NCI-H524 treated with DMSO at 0.1 percent for 48 hours (cell line): Measurements from ENCODE around the gene TOR1B.
"Not testable (repeated sequence)": the region's sequence is repeated elsewhere in the genome, so short reads cannot be mapped to it uniquely, and the experiment has no call there.

Source experiments
- DNase-seq: peaks from one replicate; lab custom pipeline; 2025; lab: John Stamatoyannopoulos, UW

The TOR1B gene, protein sequence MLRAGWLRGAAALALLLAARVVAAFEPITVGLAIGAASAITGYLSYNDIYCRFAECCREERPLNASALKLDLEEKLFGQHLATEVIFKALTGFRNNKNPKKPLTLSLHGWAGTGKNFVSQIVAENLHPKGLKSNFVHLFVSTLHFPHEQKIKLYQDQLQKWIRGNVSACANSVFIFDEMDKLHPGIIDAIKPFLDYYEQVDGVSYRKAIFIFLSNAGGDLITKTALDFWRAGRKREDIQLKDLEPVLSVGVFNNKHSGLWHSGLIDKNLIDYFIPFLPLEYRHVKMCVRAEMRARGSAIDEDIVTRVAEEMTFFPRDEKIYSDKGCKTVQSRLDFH

DNA sequence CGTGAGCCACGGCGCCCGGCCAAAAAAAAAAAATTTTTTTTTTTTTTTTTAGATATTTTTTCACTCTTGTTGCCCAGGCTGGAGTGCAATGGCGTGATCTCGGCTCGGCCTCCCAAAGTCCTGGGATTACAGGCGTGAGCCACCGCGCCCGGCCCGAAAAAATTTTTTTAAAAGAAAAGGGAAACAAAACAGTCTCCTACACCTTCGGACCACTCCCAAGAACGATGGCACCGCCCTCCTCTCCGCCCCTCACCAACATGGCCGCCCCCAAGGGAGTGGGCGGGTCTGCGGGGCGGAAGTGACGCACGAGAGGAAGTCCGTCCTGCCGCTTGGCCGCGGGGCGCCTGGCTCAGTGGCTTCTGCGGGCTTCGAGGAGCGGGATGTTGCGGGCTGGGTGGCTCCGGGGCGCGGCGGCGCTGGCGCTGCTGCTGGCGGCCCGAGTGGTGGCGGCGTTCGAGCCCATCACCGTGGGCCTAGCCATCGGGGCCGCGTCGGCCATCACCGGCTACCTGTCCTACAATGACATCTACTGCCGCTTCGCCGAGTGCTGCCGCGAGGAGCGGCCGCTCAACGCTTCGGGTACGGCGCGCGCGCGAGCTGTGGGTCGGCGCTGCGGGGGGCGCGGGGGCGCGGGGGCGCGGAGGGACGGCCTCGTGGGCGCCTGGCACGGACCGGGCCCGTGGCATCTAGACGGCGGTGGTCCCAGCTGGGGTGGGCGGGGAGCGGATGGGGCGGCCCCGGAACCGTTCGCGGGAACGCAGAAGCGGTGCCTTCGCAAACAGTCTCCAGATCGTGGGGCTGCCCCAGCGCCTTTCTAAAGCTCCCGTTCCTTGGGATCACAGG lies at the start of gene TOR1B:
TSS of gene TOR1B (plus strand) at position 352 of the 843 bp plus-strand sequence. CDS start at position 381, 29 bp downstream.
- DNase-seq: peak; percentile 59

DNA sequence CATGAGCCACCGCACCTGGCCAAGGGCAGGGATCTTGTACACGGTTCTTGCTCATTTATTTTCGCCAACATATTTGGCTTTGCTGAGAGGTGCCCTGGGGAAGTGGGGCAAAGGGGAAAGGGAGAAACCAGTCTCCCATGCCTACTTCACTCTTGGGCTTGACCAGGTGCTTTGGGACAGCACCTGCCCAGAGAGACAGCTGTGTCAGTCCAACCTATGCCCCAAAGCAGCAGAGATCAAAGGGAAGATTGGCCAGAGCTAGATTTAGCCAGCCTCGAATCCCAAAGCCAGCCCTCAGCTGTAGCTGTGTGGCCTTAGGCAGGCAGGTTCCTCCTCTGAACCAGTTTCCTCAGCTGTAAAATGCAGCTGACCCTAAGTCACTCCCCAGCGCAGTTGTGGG lies 47.8 kb upstream of the TOR1B start:
- no peak for DNase-seq

DNA sequence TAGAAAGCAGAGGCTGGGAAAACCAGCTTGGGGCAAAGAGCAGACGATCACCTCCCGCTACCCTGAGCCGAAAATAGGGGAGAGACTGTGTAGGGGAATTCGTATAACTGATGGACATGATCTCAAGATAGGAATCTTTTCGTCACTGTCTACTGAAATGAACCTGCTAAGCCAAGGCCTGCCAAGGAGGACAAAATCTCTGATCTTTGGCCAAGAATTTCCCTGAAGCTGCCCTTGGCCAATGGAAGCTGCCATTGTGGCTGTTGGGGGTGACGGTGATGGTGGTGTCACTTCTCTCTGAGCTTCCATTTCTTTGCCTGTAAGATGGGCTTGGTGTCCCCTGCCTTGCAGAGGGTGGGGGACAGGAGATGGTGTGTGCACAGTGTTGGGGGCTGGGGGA lies 46.8 kb upstream of the TOR1B start:
- no peak for DNase-seq

DNA sequence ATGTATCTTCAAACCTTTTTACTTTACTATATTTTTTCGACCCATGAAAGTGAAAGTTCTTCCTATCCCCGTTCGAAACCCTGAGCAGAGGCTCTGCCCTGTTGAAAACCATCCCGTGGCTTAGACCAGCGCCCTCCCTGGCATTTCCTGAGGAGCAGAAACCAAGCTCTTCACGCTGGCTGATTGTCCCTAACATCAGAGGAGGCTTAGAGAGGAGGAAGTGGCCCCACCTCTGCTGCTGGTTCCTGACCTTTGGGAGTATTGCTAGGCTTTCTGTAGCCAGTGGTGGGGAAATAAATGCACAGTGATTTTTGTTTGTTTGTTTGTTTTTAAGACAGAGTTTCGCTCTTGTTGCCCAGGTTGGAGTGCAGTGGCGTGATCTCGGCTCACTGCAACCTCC lies 45.9 kb upstream of the TOR1B start:
- DNase-seq: no peak

DNA sequence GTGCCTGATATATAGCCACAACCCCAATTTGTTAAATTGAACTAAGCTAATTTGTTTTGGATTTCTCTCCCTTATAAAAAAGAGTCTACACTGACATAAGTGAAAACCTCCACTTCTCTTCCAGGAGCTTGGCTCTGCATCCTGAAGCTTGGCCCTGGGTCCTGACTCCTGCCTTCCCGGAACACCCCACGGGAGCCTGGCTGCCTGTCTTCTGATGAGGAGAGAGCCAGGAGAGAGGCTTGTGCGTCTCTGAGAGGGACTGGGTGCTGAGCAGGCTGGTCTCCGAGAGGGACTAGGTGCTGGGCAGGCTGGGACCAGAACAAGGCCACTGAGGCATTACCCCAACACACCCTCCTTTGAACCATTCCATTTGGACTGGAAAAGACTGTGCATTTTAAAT lies 43.7 kb upstream of the TOR1B start:
- no peak for DNase-seq

DNA sequence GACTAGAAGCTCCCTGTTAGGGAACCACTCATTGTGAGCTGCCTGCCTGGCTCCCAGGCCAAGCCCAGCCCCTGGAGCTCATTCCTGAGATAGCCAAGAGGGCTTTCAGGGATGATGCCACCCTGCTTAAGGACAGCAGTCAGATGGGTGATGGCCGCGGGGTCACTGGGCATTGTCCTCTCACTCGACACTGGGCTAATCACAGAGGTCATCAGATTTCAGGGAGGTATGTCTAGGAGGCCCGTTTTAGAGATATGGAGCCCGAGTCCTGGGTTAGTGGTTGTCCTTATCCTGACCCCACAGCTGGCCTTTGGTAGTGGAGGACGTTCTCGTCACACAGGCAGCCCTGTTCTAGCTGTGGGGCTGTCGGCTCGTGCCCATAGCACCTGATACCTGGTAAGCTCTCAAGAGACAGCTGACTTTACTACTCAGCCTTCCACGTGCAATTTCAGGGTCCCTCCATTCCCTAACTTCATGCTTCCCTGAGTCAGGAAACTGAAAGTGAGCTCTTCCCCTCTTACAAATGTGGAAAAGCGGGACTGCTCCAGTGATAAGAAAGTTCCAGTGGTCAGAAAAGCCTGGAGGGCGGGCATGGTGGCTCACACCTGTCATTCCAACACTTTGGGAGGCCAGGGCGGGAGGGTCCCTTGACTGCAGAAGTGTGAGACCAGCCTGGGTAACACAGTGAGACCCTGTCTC lies 43.0 kb upstream of the TOR1B start:
- DNase-seq: no peak

DNA sequence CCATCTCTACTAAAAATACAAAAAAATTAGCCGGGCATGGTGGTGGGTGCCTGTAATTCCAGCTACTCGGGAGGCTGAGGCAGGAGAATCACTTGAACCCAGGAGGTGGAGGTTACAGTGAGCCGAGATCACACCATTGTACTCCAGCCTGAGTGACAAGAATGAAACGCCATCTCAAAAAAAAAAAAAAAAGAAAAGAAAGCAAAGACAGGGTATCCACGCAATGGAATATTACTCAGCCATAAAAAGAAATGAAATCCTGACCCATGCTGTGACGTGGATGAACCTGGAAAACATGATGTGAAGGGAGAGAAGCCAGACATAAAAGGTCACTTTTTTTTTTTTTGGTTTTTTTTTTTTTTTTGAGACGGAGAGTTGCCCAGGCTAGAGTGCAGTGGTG lies 42.2 kb upstream of the TOR1B start:
- not testable (repeated sequence) for DNase-seq

DNA sequence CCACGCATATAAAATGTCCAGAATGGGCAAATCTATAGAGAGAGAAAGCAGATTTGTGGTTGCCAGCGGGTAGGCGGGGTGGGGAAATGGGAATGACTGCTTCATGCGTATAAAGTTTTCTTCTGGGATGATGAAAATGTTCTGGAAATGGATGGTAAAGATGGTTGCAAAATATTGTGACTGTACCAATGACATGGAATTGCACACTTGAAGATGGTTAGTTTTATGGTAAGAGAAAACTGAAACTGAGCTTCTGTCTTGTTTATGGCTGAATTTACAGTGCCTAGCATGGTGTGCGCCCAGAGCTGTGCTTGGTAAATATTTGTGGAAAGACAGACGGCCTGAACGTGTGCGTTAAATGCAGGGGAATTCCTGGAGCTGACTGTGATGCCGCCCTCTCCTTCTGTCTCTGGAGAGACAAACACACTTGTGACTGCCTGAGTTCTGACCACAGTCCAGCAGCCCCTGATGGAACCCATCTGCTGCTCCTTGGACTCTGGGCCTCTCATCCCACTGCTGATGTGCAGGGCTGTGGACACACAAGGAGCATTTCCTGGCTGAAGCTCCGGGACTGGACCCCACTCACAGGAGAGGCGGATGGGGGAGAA lies 41.6 kb upstream of the TOR1B start:
- no peak for DNase-seq

DNA sequence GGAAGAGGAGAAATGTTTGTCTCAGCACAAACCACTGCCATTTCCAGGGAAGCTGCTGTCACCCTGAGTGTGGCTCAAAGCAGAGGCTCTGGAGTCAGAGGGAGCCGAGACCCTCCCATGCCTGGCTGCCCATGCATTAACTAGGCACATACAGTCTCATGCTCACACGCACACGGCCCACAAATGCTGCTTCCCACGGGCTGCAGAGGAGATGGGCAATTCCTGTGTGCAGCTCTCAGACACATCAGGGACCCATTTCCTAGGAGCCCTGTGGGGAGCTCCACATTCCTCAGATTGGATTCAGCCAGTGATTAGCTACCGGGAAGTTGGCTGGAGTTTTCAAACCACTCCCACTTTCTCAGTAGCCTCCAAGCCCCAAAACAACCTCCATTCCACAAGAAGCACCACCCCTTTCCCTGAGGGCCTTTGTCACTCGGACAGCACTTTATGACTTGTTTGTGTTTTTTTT lies 41.0 kb upstream of the TOR1B start:
- DNase-seq: no peak

DNA sequence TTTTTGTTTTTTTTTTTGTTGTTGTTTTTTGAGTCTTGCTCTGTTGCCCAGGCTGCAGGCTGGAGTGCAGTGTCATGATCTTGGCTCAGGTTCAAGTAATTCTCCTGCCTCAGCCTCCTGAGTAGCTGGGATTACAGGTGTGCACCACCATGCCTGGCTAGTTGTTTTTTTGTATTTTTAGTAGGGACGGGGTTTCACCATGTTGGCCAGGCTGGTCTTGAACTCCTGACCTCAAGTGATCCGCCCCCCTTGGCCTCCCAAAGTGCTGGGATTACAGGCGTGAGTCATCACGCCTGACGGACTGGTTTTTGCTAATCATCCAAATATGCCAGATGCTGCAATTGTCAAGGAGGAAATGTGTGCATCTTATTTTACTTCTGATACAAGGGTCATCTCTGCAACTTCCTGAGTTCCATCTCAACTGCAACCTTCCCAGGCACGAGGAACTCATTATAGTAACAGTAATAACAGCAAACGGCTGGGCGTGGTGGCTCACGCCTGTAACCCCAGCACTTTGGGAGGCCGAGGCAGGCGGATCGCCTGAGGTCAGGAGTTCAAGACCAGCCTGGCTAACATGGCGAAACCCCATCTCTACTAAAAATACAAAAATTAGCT lies 40.5 kb upstream of the TOR1B start:
- not testable (repeated sequence) for DNase-seq

DNA sequence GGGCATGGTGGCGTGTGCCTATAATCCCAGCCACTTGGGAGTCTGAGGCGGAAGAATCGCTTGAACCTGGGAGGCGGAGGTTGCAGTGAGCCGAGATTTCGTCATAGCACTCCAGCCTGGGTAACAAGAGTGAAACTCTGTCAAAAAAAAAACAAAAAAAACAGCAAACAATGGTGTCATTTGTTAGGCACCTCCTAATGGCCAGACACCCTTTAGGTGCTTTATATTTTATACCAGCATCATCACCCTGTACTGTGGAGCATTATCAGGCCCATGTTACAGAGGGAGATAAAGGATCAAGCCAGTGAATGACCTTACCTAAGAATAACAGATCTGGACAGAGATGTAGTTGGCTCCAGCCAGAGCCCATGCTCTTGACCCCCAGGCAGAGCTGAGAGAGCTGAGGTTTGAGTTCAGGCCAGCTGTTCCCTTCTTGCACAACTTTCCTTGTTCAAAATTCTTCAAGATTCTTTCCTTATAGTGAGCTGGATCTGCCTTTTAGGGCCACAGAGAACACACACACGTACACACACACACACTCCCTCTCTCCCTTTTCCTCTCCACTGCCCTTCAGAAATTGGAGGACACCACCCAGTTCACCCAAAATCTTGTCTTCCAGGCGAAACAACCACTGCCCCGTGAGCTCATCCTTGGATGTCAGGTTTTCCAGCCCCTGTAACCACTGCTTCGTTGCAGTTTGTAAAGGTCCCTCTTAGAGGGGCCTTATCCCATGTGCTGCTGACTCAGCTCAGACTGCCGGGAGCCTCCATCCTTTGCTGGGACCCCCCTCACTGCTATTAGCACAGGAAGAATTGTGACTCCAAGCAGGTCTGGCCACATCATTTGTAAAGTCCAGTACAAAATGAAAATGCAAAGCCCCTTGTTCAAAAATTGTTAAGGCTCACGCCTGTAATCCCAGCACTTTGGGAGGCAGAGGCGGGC lies 39.7 kb upstream of the TOR1B start:
- DNase-seq: no peak

DNA sequence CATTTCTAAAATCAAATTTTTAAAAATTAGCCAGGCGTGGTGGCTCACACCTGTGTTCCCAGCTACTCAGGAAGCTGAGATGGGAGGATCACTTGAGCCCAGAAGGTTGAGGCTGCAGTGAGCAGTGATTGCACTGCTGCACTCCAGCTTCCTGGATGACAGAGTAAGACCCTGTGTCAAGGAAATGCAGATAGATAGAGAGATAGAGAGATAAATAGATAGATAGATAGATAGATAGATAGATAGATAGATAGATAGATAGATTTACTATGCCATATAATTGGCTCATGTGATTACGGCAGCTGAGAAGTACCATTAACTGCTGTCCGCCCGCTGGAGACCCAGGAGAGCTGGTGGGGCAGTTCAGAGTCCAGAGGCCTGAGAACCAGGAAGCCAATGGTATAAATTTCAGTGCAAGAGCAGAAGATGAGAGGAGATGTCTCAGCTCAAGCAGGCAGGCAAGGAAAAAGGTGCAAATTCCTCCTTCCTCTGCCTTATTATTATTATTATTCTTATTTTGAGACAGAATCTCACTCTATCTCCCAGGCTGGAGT lies 37.1 kb upstream of the TOR1B start:
- DNase-seq: no peak

DNA sequence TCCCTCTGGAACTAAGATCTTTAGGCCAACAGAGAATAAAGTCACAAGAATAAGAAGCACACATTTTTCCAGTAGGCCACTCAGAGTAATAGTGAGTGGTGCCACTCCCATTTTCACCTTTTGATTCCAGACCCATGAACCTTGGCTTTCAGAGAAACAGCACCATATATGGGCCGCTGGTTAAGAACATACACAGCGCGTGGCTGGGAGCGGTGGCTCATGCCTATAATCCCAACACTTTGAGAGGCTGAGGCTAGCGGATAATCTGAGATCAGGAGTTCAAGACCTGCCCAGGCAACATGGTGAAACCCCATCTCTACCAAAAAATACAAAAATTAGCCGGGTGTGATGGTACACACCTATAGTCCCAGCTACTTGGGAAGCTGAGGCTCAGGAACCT lies 34.5 kb upstream of the TOR1B start:
- DNase-seq: no peak

DNA sequence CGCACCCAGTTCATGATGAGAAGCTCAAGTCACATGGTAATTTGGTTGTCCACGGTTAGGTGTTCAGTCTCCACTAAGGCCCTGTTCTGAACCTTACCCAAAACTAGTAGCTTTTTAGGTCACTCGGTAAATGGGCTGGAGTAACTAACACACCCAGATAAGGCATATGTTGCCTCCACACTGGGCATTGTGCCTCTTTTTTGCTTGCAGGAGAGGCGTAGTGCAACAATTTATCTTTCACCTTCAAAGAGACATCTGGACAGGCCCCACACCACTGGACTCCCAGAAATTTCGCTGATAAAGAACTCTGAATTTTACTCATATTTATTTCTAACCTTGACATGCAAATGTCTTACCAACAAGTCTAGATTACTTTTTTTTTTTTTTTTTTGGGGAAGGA lies 33.3 kb upstream of the TOR1B start:
- no peak for DNase-seq

DNA sequence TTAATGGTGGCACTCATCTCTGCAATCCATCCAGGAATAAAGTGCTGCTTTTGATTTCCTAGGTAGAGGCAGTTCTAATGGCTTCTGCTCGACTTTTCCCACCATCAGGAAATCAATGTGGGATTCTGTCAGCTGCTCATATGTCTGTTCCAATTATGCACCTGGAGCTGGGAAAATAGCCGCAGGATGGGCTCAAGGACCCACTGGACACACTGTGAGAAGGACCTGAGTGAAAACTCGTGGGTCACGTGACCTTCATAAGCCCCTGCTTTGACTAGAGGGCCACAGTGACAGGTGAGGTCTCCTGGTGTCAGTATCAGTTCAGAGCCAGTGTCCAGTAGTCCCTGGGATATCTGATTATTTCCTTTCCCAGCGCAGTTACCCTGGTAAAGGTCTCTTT lies 32.2 kb upstream of the TOR1B start:
- DNase-seq: no peak

DNA sequence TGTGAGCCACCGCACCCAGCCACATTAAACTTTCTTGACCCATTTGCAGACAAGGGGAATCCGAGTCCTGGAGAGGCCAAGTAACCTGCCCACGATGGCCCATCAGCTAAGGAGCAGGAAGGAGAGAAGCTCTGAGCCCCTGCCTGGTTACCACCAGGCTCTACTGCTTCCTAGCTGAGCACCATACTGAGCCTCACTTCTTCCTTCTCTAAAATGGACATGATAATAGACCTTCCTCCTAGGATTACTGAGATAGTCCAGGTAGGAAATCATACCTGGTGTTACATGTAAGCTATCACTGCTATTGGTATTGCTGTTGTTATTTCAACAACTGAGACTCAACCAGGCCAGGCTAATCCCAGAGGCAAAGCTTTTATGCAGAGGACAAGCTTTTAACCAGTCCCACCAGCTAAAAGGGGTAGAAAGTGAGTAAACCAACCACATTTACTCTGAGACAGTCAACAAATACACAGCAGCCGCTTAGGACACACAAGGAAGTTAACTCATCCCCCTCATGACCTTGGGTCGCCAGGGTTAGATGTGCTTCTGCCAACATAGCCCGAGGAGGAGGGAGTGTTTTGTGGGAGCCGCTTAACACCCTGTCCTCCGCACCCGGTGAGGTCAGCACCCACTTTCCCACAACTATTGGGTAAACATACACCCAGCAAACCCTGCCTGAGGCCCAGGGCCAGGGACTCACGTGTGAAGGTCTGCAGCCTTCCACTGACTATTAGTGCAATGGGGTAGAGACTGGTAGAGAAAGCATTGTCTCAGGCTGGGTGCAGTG lies 29.5 kb upstream of the TOR1B start:
- no peak for DNase-seq

DNA sequence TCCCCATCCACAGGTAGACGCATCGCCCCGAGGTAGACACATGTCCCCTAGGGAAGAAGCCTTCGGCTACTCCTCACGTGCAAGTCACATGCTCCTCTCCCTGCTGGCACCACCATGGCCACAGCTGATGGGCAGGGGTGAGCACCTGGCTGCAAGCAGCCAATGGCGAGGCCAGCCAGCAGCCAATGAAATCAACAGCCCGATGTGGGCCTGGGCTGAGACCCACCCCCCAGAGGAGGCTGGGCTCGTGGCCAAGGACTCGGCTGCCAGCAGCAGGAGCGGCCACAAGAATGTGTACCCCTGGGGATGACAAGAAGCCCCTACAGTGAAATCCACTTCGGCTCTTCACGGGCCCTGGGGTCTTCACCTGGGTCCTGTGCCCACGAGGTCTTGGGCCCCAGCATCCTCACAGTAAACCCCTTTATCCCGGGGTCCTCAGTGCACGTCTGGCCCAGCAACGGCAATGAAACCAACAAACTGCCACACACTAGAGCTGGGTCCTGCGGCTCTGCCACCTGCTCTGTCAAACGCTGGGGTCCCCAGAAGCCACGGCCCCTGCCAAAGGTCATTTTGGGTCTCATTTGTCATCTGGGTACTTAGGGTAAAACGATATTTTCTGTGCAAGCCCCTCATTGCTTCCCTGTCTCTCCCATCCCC lies 28.1 kb upstream of the TOR1B start:
- DNase-seq: no peak

DNA sequence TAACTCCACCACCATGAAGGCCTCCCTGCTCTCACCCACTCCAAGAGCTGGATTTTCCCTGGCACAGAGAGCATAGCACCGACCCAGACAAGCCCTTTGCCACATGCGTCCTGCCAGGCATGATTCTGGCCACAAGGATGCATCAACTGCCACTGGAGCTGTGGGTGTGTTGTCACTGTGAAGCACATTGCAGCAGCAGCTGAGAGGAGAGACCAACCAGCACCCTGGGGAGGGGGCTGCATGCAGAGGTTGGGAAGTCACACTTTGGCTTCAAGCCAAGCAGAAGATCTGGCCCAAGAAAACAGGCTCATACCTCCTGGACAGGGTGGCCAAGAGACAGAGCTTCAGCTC lies 27.6 kb upstream of the TOR1B start:
- no peak for DNase-seq

DNA sequence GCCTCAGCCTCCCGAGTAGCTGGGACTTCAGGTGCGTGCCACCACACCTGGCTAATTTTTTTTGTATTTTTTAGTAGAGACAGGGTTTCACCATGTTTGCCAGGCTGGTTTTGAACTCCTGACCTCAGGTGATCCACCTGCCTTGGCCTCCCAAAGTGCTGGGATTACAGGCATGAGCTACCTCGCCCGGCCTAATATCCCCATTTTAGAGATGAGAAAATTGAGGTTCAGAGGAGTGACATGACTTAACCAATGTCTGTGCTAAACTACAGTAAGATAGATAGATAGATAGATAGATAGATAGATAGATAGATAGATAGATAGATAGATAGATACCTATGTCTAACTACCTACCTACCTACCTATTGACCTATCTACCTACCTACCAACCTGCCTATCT lies 26.9 kb upstream of the TOR1B start:
- DNase-seq: not testable (repeated sequence)
